DOHH2 (cell line): ENCODE data around the gene TMEM119.

ENCODE experiments used
- H3F3A ChIP-seq: fragments of 200-600 bp; sonication (generic), shearing (Covaris generic); 2 replicates; pipeline ENCODE4 v1.6.0; 2016; ENCODE audit warnings: antibody characterized with exemption, mild to moderate bottlenecking; ENCODE audit not compliant: control insufficient read depth, insufficient read depth
- H3K27ac ChIP-seq: fragments of 200-600 bp; sonication (generic); 2 replicates; pipeline ENCODE4 v1.5.1; 2014; ENCODE audit warnings: low read depth, mild to moderate bottlenecking, low read length, moderate library complexity
- H3K27me3 ChIP-seq: fragments of 200-600 bp; sonication (generic); 2 replicates; pipeline ENCODE4 v1.6.1; 2014; ENCODE audit warnings: mild to moderate bottlenecking, low read length, mixed read lengths; ENCODE audit not compliant: control insufficient read depth
- H3K36me3 ChIP-seq: fragments of 200-600 bp; sonication (generic); 2 replicates; pipeline ENCODE4 v1.6.1; 2014; ENCODE audit warnings: mild to moderate bottlenecking, low read length, moderate library complexity, mixed read lengths; ENCODE audit not compliant: control insufficient read depth
- H3K4me1 ChIP-seq: fragments of 200-600 bp; sonication (generic); 2 replicates; pipeline ENCODE4 v1.6.1; 2014; ENCODE audit warnings: mild to moderate bottlenecking, low read length, mixed read lengths; ENCODE audit not compliant: control insufficient read depth
- H3K4me2 ChIP-seq: fragments of 200-600 bp; sonication (generic); 2 replicates; pipeline ENCODE4 v1.6.0; 2014; ENCODE audit warnings: mild to moderate bottlenecking, low read length, moderate library complexity
- H3K4me3 ChIP-seq: fragments of 200-600 bp; sonication (generic); 2 replicates; pipeline ENCODE4 v1.5.1; 2014; ENCODE audit warnings: mild to moderate bottlenecking, low read length, mixed read lengths
- H3K79me2 ChIP-seq: fragments of 200-600 bp; sonication (generic); 2 replicates; pipeline ENCODE4 v1.6.1; 2014; ENCODE audit warnings: mild to moderate bottlenecking, low read length, mixed read lengths; ENCODE audit not compliant: control insufficient read depth
- H3K9me2 ChIP-seq: fragments of 200-600 bp; sonication (generic); replicated peaks from 2 replicates; pipeline ENCODE4 v1.6.1; 2014; ENCODE audit warnings: mild to moderate bottlenecking, low read length, mixed read lengths; ENCODE audit not compliant: control insufficient read depth
- H3K9me3 ChIP-seq: fragments of 200-600 bp; sonication (generic); 2 replicates; pipeline ENCODE4 v1.6.1; 2014; ENCODE audit warnings: antibody characterized with exemption, low read length, mixed read lengths; ENCODE audit not compliant: control insufficient read depth, insufficient read depth
- H4K20me1 ChIP-seq: fragments of 200-600 bp; sonication (generic); 2 replicates; pipeline ENCODE4 v1.6.0; 2014; ENCODE audit warnings: low read depth, mild to moderate bottlenecking, antibody characterized with exemption, low read length, moderate library complexity; ENCODE audit not compliant: control insufficient read depth, insufficient read depth
- CTCF ChIP-seq: fragments of 200-600 bp; sonication (generic); IDR thresholded peaks from one replicate; pipeline ENCODE4 v1.5.1; 2014; ENCODE audit warnings: antibody characterized with exemption, mild to moderate bottlenecking, low read depth, low read length; ENCODE audit not compliant: poor library complexity, severe bottlenecking
- EZH2phosphoT487 ChIP-seq: fragments of 200-600 bp; sonication (generic); IDR thresholded peaks from 2 replicates; pipeline ENCODE4 v1.6.1; 2017; ENCODE audit warnings: borderline replicate concordance, mild to moderate bottlenecking, antibody characterized with exemption, low read length, moderate library complexity, mixed read lengths

TMEM119 gene

GRCh38 chr12:108603743-108604142 is 5.9 kb upstream of the TMEM119 start:
- Histone ChIP-seq H3K4me2 (no peak overlapping the region), H3K79me2 (no peaks in the 10 kb centered on the region), H3K9me3 (no peaks in the 10 kb centered on the region), H3K4me1 (no peaks in the 10 kb centered on the region), H3K4me3 (no peak overlapping the region), H3F3A (peaks cover 2% of the 10 kb centered on the region; the same call in 1 of the 2 replicates), H3K27ac (no peak overlapping the region), H4K20me1 (no peaks in the 10 kb centered on the region), H3K27me3 (no peaks in the 10 kb centered on the region; the same call in 1 of the 2 replicates), H3K9me2 (no peaks in the 10 kb centered on the region), H3K36me3 (no peaks in the 10 kb centered on the region)
- no peak for TF ChIP-seq EZH2phosphoT487
- no peak for TF ChIP-seq CTCF

GRCh38 chr12:108602976-108603704 is 5.3 kb upstream of the TMEM119 start:
- Histone ChIP-seq H3F3A (peaks cover 2% of the 10 kb centered on the region; the same call in 1 of the 2 replicates), H3K27me3 (no peaks in the 10 kb centered on the region), H4K20me1 (no peaks in the 10 kb centered on the region), H3K4me3 (no peak overlapping the region), H3K9me3 (no peaks in the 10 kb centered on the region), H3K9me2 (no peaks in the 10 kb centered on the region), H3K4me2 (no peak overlapping the region), H3K4me1 (no peaks in the 10 kb centered on the region), H3K27ac (no peak overlapping the region), H3K36me3 (no peaks in the 10 kb centered on the region), H3K79me2 (no peaks in the 10 kb centered on the region)
- TF ChIP-seq CTCF = no peak
- TF ChIP-seq EZH2phosphoT487 = no peak

- Histone ChIP-seq H3K79me2 (no peaks in the 10 kb centered on the region), H3K36me3 (no peaks in the 10 kb centered on the region), H3F3A (peaks cover 2% of the 10 kb centered on the region; the same call in 1 of the 2 replicates), H3K4me1 (no peaks in the 10 kb centered on the region), H3K9me3 (no peaks in the 10 kb centered on the region), H3K4me2 (no peak overlapping the region), H3K9me2 (no peaks in the 10 kb centered on the region), H3K27ac (no peak overlapping the region), H4K20me1 (no peaks in the 10 kb centered on the region), H3K27me3 (no peaks in the 10 kb centered on the region), H3K4me3 (no peak overlapping the region)
- no peak for TF ChIP-seq CTCF
- TF ChIP-seq EZH2phosphoT487 = no peak
These were observed 4.4 kb upstream of the TMEM119 start for GRCh38 chr12:108602209-108602705.
